ENCODE results near the gene GRIN2A.

DNA sequence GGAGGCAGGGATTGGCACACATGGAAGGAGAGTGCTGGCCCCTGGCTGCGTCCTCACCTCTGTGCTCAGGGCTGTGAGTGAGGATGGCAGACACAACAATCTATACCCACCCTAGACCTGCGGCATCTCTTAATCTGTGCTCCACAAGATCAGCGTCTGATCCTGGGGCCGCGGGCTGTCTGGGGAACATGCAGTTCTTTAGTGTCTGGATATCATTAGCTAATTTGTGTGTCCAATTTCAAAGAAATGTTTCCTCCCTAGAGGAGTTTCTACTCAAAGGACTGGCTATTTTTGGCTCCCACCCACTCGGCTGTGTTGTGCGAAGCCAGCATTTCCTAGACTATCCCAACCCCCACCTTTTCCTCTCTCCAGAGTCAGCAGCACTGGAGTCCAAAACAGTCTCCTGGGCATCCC, 93.8 kb downstream of the GRIN2A start:
- TF ChIP-seq POLR2A (IDR thresholded peaks at IDR 0.05) = no peak
- TF ChIP-seq, protein P1, sequence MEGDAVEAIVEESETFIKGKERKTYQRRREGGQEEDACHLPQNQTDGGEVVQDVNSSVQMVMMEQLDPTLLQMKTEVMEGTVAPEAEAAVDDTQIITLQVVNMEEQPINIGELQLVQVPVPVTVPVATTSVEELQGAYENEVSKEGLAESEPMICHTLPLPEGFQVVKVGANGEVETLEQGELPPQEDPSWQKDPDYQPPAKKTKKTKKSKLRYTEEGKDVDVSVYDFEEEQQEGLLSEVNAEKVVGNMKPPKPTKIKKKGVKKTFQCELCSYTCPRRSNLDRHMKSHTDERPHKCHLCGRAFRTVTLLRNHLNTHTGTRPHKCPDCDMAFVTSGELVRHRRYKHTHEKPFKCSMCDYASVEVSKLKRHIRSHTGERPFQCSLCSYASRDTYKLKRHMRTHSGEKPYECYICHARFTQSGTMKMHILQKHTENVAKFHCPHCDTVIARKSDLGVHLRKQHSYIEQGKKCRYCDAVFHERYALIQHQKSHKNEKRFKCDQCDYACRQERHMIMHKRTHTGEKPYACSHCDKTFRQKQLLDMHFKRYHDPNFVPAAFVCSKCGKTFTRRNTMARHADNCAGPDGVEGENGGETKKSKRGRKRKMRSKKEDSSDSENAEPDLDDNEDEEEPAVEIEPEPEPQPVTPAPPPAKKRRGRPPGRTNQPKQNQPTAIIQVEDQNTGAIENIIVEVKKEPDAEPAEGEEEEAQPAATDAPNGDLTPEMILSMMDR (IDR thresholded peaks at IDR 0.05) = no peak
